K562 (cell line): ENCODE data around the gene KIZ. TPM values are rescaled to one million over a fixed set of nuclear protein-coding genes. Genes with fewer than 3 reads are reported as not detected.

ENCODE experiments used
- ATAC-seq: fragments of 200-7000 bp; cut with Tn5 transposase; 3 replicates; pipeline ENCODE4 v1.9.1; 2020; ENCODE audit warnings: moderate library complexity
- BruUV-seq: library from RNA; stranded (reverse); fragments of 400-500 nt; replicated peaks from 2 replicates; lab custom pipeline; 2021; lab: Mats Ljungman, UMichigan
- CTCF ChIA-PET: fragments of 300-600 bp; formaldehyde crosslinking; extraction: SDS; loops from one replicate; lab custom pipeline; 2021; ENCODE audit warnings: low intra/inter-chr PET ratio; lab: Yijun Ruan, JAX
- POLR2A ChIA-PET: fragments of 300-600, 350-650 bp; sonication (Branson Sonifier 250); formaldehyde crosslinking; extraction: SDS; loops from one replicate; lab custom pipeline; 2021; ENCODE audit warnings: antibody characterized with exemption, inconsistent platforms; lab: Yijun Ruan, JAX
- DNase-seq, 4 experiments: peaks; one replicate each; pipeline versions ENCODE4 v3.0.0 to v3.0.0-alpha.2; 2011 to 2018; ENCODE audit warnings: low spot score in 3 of 4, mixed read lengths in 3 of 4; ENCODE audit errors: extremely low read depth in 1 of 4
- FAIRE-seq: peaks from 2 replicates; lab custom pipeline; 2011; peaks lifted over from hg19 to GRCh38; lab: Jason Lieb, UNC
- H2AFZ ChIP-seq: 2 replicates; pipeline ENCODE4 v1.6.0; 2011; ENCODE audit warnings: low read depth, low read length, control low read depth, inconsistent platforms
- H3K27ac ChIP-seq: fragments of 200-600 bp; 3 replicates; pipeline ENCODE4 v1.8.0; 2011; ENCODE audit warnings: low read depth, mild to moderate bottlenecking, control low read depth, inconsistent platforms, low read length, moderate library complexity, mixed read lengths; ENCODE audit errors: extremely low read depth
- H3K27me3 ChIP-seq, 2 experiments: fragments of 300-600 bp in 1 of 2; 2 replicates in 1 of 2; 3 replicates in 1 of 2; pipeline versions ENCODE4 v1.6.0 to v1.8.0; 2011; ENCODE audit warnings: inconsistent platforms in 2 of 2, low read length in 2 of 2, mild to moderate bottlenecking in 1 of 2, mixed read lengths in 1 of 2, moderate library complexity in 1 of 2; ENCODE audit not compliant: control insufficient read depth in 2 of 2, insufficient read depth in 2 of 2
- H3K36me3 ChIP-seq: fragments of 300-600 bp; 3 replicates; pipeline ENCODE4 v1.8.0; 2011; ENCODE audit warnings: mild to moderate bottlenecking, low read length, inconsistent platforms; ENCODE audit not compliant: control insufficient read depth, insufficient read depth
- H3K4me1 ChIP-seq, 2 experiments: fragments of 200-600 bp in 1 of 2; replicated peaks in 1 of 2; 2 replicates in 1 of 2; 3 replicates in 1 of 2; pipeline versions ENCODE4 v1.5.1 to v1.8.0; 2011; ENCODE audit warnings: inconsistent platforms in 2 of 2, low read length in 2 of 2, mild to moderate bottlenecking in 1 of 2, mixed read lengths in 1 of 2, moderate library complexity in 1 of 2; ENCODE audit not compliant: control insufficient read depth in 2 of 2, insufficient read depth in 2 of 2
- H3K4me2 ChIP-seq: 2 replicates; pipeline ENCODE4 v1.6.1; 2011; ENCODE audit warnings: low read length, control low read depth, inconsistent platforms, mixed read lengths; ENCODE audit not compliant: insufficient read depth
- H3K4me3 ChIP-seq: fragments of 200-600 bp; sonication (generic), shearing (Covaris generic); 2 replicates; pipeline ENCODE4 v1.5.1; 2016; ENCODE audit warnings: control low read depth, inconsistent platforms
- H3K79me2 ChIP-seq: fragments of 200-600 bp; 3 replicates; pipeline ENCODE4 v1.8.0; 2011; ENCODE audit warnings: low read length, inconsistent platforms; ENCODE audit not compliant: control insufficient read depth, insufficient read depth
- H3K9ac ChIP-seq, 2 experiments: 2 replicates each; pipeline versions ENCODE4 v1.6.0 to v1.6.1; 2011; ENCODE audit warnings: low read depth in 2 of 2, low read length in 2 of 2, control low read depth in 1 of 2, inconsistent platforms in 1 of 2, mild to moderate bottlenecking in 1 of 2, mixed read lengths in 1 of 2; ENCODE audit not compliant: insufficient read depth in 1 of 2
- H3K9me1 ChIP-seq: one replicate; pipeline ENCODE4 v1.6.0; 2011; ENCODE audit warnings: inconsistent platforms, mild to moderate bottlenecking, low read length, moderate library complexity; ENCODE audit not compliant: control insufficient read depth, insufficient read depth
- H3K9me3 ChIP-seq: replicated peaks from 2 replicates; pipeline ENCODE4 v1.5.1; 2011; ENCODE audit warnings: low read depth, low read length, inconsistent platforms; ENCODE audit not compliant: control insufficient read depth, insufficient read depth
- H4K20me1 ChIP-seq: replicated peaks from 2 replicates; pipeline ENCODE4 v1.6.1; 2011; ENCODE audit warnings: low read length, inconsistent platforms, mixed read lengths; ENCODE audit not compliant: control insufficient read depth, insufficient read depth
- BMI1 ChIP-seq: fragments of 150-350 bp; IDR thresholded peaks from 2 replicates; pipeline ENCODE4 v1.6.1; 2014; ENCODE audit warnings: low read length
- ESRRA ChIP-seq: fragments of 450-650 bp; IDR thresholded peaks from 2 replicates; pipeline ENCODE4 v1.6.1; 2014; ENCODE audit warnings: low read depth, mild to moderate bottlenecking, moderate library complexity, borderline replicate concordance
- FOXK2 ChIP-seq, 2 experiments: fragments of 450-650 bp; IDR thresholded peaks in 1 of 2; conservative IDR thresholded peaks in 1 of 2; 2 replicates each; pipeline ENCODE4 v1.6.1; 2016; ENCODE audit warnings: low read depth in 2 of 2, mild to moderate bottlenecking in 1 of 2
- GTF2A2 ChIP-seq: IDR thresholded peaks from 2 replicates; pipeline ENCODE4 v1.6.1; 2016; ENCODE audit warnings: mild to moderate bottlenecking, missing genetic modification characterization, missing compliant biosample characterization
- HBP1 ChIP-seq: fragments of 450-650 bp; formaldehyde crosslinking; IDR thresholded peaks from 2 replicates; pipeline ENCODE4 v1.4.0; 2022; ENCODE audit warnings: missing genetic modification characterization
- IRF2 ChIP-seq: sonication (generic); formaldehyde crosslinking; IDR thresholded peaks from 2 replicates; pipeline ENCODE4 v1.8.1; 2022; ENCODE audit warnings: mild to moderate bottlenecking, missing genetic modification reagents
- POLR2A ChIP-seq: fragments of 450-650 bp; conservative IDR thresholded peaks from 2 replicates; pipeline ENCODE4 v1.6.1; 2016
- SFPQ ChIP-seq: fragments of 200-400 bp; formaldehyde crosslinking; IDR thresholded peaks from 2 replicates; pipeline ENCODE4 v1.6.1; 2017; ENCODE audit warnings: mild to moderate bottlenecking, low read depth, low read length, moderate library complexity
- TRIM24 ChIP-seq, 2 experiments: fragments of 450-650 bp; IDR thresholded peaks; 2 replicates each; pipeline ENCODE4 v1.6.1; 2016
- ZNF124 ChIP-seq: sonication (generic); formaldehyde crosslinking; IDR thresholded peaks from 2 replicates; pipeline ENCODE4 v1.8.1; 2022; ENCODE audit warnings: missing genetic modification reagents
- ZNF354B ChIP-seq: fragments of 250-450 bp; sonication (Bioruptor Pico); IDR thresholded peaks from 2 replicates; pipeline ENCODE4 v1.4.0; 2020
- WGBS: fragments of 100-300 bp; shearing (Covaris generic); methylation state at CpG from one replicate; pipeline ENCODE4 v1.1.6; 2016; ENCODE audit warnings: low coverage, mixed read lengths; ENCODE audit not compliant: insufficient coverage; ENCODE audit errors: missing lambda C conversion rate; 5-methylcytosine and 5-hydroxymethylcytosine counted together
- in situ Hi-C: fragments of 300-500 bp; cut with MboI; formaldehyde crosslinking; loops from 4 replicates; pipeline ENCODE4 v1.15.0; 2018; ENCODE audit warnings: inconsistent platforms, mixed read lengths
- intact Hi-C: fragments of 100-400 bp; cut with micrococcal nuclease; formaldehyde crosslinking; loops from 2 replicates; pipeline ENCODE4 v1.14.2; 2022
- polyA plus RNA-seq, 8 experiments: library from polyadenylated mRNA; depleted of rRNA in 4 of 8; stranded (reverse) in 5 of 8; unstranded in 3 of 8; fragments of >200 nt; fragmentation: Nextera tagmentation in 2 of 8; fragmentation: Illumina TruSeq in 1 of 8; extraction: Ambion mirVana in 2 of 8; extraction: Trizol in 1 of 8; gene quantifications; 2 replicates each; pipeline versions ENCODE4 v1.2.1 to v1.2.3, GENCODE V29; 2011 to 2014; ENCODE audit warnings: inconsistent platforms in 1 of 8, missing spikeins in 1 of 8
- total RNA-seq, 7 experiments: library from RNA; depleted of rRNA in 6 of 7; stranded (reverse); fragments of >200 nt in 6 of 7; fragmentation: Illumina TruSeq in 2 of 7; extraction: Trizol in 2 of 7; gene quantifications; 2 replicates each; pipeline versions ENCODE4 v1.2.1 to v1.2.3, GENCODE V29; 2011 to 2021; ENCODE audit warnings: low replicate concordance in 1 of 7
- TF ChIP-seq, protein P1 (sequence below): IDR thresholded peaks from 3 replicates; pipeline ENCODE4 v1.6.1; 2011; ENCODE audit warnings: borderline replicate concordance, mild to moderate bottlenecking; ENCODE audit not compliant: insufficient read length, insufficient read depth

Gene KIZ
- total and polyA plus RNA-seq, 9 of the 15 experiments (the other 6 are each of a cell fraction or from before 2014, with no cell fraction given): 4.9 to 21.1 (median 13.5) TPM

- Histone ChIP-seq H4K20me1 (no peaks in the 10 kb centered on the region), H3K27me3 (no peaks in the 10 kb centered on the region), H3K79me2 (no peaks in the 10 kb centered on the region), H3K9ac (no peak overlapping the region), H2AFZ (no peak overlapping the region), H3K27ac (no peak overlapping the region), H3K4me1 (no peaks in the 10 kb centered on the region), H3K9me3 (no peaks in the 10 kb centered on the region), H3K36me3 (no peaks in the 10 kb centered on the region), H3K4me3 (no peak overlapping the region), H3K4me2 (no peak overlapping the region), H3K9me1 (no peaks in the 10 kb centered on the region)
- FAIRE-seq (no peak), ATAC-seq (no peak), DNase-seq (no peak)
- intact Hi-C loops (no loop called here), in situ Hi-C loops (no loop called here)
- 52% methylated on average over 3 of the region's 3 CpGs for WGBS
- ChIA-PET POLR2A (no interaction called here), CTCF (no interaction called here)
- no TSS peak for BruUV-seq
- TF ChIP-seq ZNF354B (no peak), POLR2A (no peak), HBP1 (CRISPR knock-in tag) (no peak), GTF2A2 (tag) (no peak), ESRRA (no peak), IRF2 (no peak), FOXK2 (conservative IDR thresholded peaks at IDR 0.05 in 1 of 2, IDR thresholded peaks at IDR 0.05 in 1 of 2; ENCODE audit: low read depth in 2 of 2) (no peak), BMI1 (no peak), SFPQ (no peak), ZNF124 (CRISPR knock-in tag) (no peak), TRIM24 (IDR thresholded peaks at IDR 0.05) (no peak)
- TF ChIP-seq, protein P1, sequence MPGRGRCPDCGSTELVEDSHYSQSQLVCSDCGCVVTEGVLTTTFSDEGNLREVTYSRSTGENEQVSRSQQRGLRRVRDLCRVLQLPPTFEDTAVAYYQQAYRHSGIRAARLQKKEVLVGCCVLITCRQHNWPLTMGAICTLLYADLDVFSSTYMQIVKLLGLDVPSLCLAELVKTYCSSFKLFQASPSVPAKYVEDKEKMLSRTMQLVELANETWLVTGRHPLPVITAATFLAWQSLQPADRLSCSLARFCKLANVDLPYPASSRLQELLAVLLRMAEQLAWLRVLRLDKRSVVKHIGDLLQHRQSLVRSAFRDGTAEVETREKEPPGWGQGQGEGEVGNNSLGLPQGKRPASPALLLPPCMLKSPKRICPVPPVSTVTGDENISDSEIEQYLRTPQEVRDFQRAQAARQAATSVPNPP: no peak
- TF ChIP-seq, all 486 proteins: peak for 0
Observed at GRCh38 chr20:21206584-21206983, 80.7 kb downstream of the KIZ start.
